Ascending aorta (tissue), 2 donors: Measurements from ENCODE around the gene ARID5B. TPM values are rescaled to one million over a fixed set of nuclear protein-coding genes. Genes with fewer than 3 reads are reported as not detected.

Experiments
- DNase-seq, 2 donors: peaks; one replicate each; pipeline ENCODE4 v3.0.0-alpha.2; 2019; ENCODE audit warnings: low spot score in 2 of 2
- H3K27ac ChIP-seq, 2 donors: fragments of 200-600 bp; sonication (generic); one replicate each; pipeline ENCODE4 v1.5.1; 2016 to 2017; ENCODE audit warnings: mild to moderate bottlenecking in 1 of 2
- H3K27me3 ChIP-seq: fragments of 200-600 bp; sonication (generic); one replicate; pipeline ENCODE4 v1.5.1; 2017
- H3K36me3 ChIP-seq, 2 donors: fragments of 200-600 bp; sonication (generic); one replicate each; pipeline ENCODE4 v1.5.1; 2016
- H3K4me1 ChIP-seq, 2 donors: fragments of 200-600 bp; sonication (generic); one replicate each; pipeline ENCODE4 v1.5.1; 2016 to 2017; ENCODE audit warnings: mild to moderate bottlenecking in 1 of 2
- H3K4me3 ChIP-seq, 2 donors: fragments of 200-600 bp; sonication (generic); one replicate each; pipeline ENCODE4 v1.5.1; 2016 to 2017; ENCODE audit warnings: mild to moderate bottlenecking in 1 of 2
- H3K9me3 ChIP-seq, 2 donors: fragments of 200-600 bp; sonication (generic); one replicate each; pipeline ENCODE4 v1.5.1; 2016
- CTCF ChIP-seq, 3 experiments: fragments of 200-600 bp in 2 of 3; fragments of 450-650 bp in 1 of 3; sonication (generic) in 2 of 3; IDR thresholded peaks; one replicate each; pipeline ENCODE4 v1.5.1; 2016 to 2019; ENCODE audit warnings: antibody characterized with exemption in 3 of 3, mild to moderate bottlenecking in 1 of 3, moderate library complexity in 1 of 3
- intact Hi-C: fragments of 100-400 bp; cut with DNase I; formaldehyde crosslinking; loops from one replicate; pipeline ENCODE4 v1.15.1; 2023
- total RNA-seq: library from RNA; depleted of rRNA; stranded (reverse); fragments of >200 nt; gene quantifications from one replicate; pipeline ENCODE4 v1.1.0, GENCODE V29; 2016

Gene ARID5B
- total RNA-seq, 1 donor from 2014 or later = 92.5 TPM

- no peak for DNase-seq
- Histone ChIP-seq H3K9me3 (no peaks in the 10 kb centered on the region), H3K4me3 (no peak overlapping the region), H3K36me3 (peaks cover 0 to 16% of the 10 kb centered on the region in 2 donors), H3K27me3 (no peaks in the 10 kb centered on the region), H3K4me1 (peaks cover 0 to 11% of the 10 kb centered on the region in 2 donors), H3K27ac (no peak overlapping the region)
- intact Hi-C loops = loop anchor here (5.0 kb wide), 3 partner anchors 51 to 196 kb away; partner anchors contain the start of gene ARID5B
- TF ChIP-seq CTCF (IDR thresholded peaks at IDR 0.05) = no peak
Measured at GRCh38 chr10:62098278-62099121, 197.0 kb downstream of the ARID5B start.

- Histone ChIP-seq H3K27ac (no peak overlapping the region), H3K4me1 (peaks cover 0 to 4% of the 10 kb centered on the region in 2 donors), H3K4me3 (no peak overlapping the region), H3K9me3 (no peaks in the 10 kb centered on the region), H3K36me3 (peaks cover 0 to 11% of the 10 kb centered on the region in 2 donors), H3K27me3 (no peaks in the 10 kb centered on the region)
- intact Hi-C loops = loop anchor here (5.0 kb wide), 3 partner anchors 52 to 197 kb away; partner anchors contain the start of gene ARID5B
- DNase-seq = no peak
- no peak for TF ChIP-seq CTCF (IDR thresholded peaks at IDR 0.05)
Measured at GRCh38 chr10:62099299-62099698, 197.8 kb downstream of the ARID5B start.

- no peak for DNase-seq
- no peak for TF ChIP-seq CTCF (IDR thresholded peaks at IDR 0.05)
- Histone ChIP-seq H3K36me3 (no peaks in the 10 kb centered on the region), H3K27ac (no peak overlapping the region), H3K9me3 (no peaks in the 10 kb centered on the region), H3K4me1 (no peaks in the 10 kb centered on the region), H3K4me3 (no peak overlapping the region), H3K27me3 (no peaks in the 10 kb centered on the region)
- intact Hi-C loops = no loop called here
Measured at GRCh38 chr10:62103857-62104256, 202.4 kb downstream of the ARID5B start.

GRCh38 chr10:62106929-62107519 lies 205.5 kb downstream of the ARID5B start:
- no peak for DNase-seq
- no peak for TF ChIP-seq CTCF (IDR thresholded peaks at IDR 0.05)
- Histone ChIP-seq H3K4me3 (no peak overlapping the region), H3K36me3 (no peaks in the 10 kb centered on the region), H3K9me3 (no peaks in the 10 kb centered on the region), H3K4me1 (no peaks in the 10 kb centered on the region), H3K27me3 (no peaks in the 10 kb centered on the region), H3K27ac (no peak overlapping the region)
- intact Hi-C loops = no loop called here

GRCh38 chr10:62108759-62109586 lies 207.5 kb downstream of the ARID5B start:
- no peaks in the 10 kb centered on the region for H3K27me3 ChIP-seq
- intact Hi-C loops = no loop called here
- no peak overlapping the region for H3K4me3 ChIP-seq
- TF ChIP-seq CTCF (IDR thresholded peaks at IDR 0.05) = no peak
- no peak overlapping the region for H3K27ac ChIP-seq
- DNase-seq = no peak
- no peaks in the 10 kb centered on the region for H3K4me1 ChIP-seq
- H3K9me3 ChIP-seq = no peaks in the 10 kb centered on the region
- H3K36me3 ChIP-seq = no peaks in the 10 kb centered on the region
